HG02759 (cell line): ENCODE measurements around the gene CD3D.
"Not testable (repeated sequence)": the region's sequence is repeated elsewhere in the genome, so short reads cannot be mapped to it uniquely, and the experiment has no call there.

Experiments used
- ATAC-seq: cut with Tn5 transposase; IDR thresholded peaks from one replicate; pipeline ENCODE4 v1.9.1; 2021; ENCODE audit warnings: mild to moderate bottlenecking, moderate library complexity; ENCODE audit not compliant: unreplicated experiment

CD3D gene

GRCh38 chr11:118339281-118339961, 3.1 kb downstream of the CD3D start:
- no peak for ATAC-seq

DNA sequence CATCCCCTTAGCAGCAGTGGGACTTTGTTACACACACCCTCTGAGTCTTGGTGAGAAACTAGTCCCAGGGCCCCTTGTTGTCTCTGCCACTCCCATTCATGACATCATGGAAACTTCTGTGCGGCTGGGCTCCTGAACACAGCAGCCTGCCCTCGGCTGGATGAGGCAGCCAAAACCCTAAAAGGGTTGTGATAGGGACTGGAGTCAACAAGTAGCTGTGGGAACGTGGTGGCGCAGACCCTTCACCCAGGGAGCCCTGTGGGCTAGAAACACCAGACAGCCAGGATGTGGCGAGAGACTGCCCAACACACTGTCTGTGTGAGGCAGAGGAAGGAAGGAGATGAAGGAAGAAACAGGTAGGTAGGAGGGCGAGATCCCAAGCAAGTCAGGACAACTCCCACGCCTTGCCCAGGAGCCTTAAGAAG, 3.9 kb downstream of the CD3D start:
- no peak for ATAC-seq

- no peak for ATAC-seq
These were observed 7.8 kb downstream of the CD3D start for GRCh38 chr11:118334745-118335144.

- ATAC-seq = no peak
These were observed 13.8 kb downstream of the CD3D start for GRCh38 chr11:118328745-118329144.

DNA sequence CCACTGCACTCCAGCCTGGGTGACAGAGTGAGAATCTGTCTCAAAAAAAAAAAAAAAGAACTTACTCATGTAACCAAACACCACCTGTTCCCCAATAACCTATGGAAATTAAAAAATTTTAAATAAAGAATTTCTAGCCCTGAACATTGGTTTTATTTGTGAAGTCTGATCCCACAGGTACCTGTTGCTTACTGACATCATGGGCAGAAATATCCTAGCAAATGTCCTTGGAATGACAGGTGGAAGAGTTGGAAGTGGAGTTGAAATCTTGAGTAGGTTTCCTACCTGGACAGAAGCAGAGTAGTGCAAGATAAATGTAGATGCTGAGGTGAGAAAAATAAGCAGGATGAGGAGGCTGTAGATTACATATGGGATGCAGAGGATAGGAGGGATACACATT, 17.2 kb downstream of the CD3D start:
- no peak for ATAC-seq

GRCh38 chr11:118322721-118323120, 19.8 kb downstream of the CD3D start:
- ATAC-seq = no peak

DNA sequence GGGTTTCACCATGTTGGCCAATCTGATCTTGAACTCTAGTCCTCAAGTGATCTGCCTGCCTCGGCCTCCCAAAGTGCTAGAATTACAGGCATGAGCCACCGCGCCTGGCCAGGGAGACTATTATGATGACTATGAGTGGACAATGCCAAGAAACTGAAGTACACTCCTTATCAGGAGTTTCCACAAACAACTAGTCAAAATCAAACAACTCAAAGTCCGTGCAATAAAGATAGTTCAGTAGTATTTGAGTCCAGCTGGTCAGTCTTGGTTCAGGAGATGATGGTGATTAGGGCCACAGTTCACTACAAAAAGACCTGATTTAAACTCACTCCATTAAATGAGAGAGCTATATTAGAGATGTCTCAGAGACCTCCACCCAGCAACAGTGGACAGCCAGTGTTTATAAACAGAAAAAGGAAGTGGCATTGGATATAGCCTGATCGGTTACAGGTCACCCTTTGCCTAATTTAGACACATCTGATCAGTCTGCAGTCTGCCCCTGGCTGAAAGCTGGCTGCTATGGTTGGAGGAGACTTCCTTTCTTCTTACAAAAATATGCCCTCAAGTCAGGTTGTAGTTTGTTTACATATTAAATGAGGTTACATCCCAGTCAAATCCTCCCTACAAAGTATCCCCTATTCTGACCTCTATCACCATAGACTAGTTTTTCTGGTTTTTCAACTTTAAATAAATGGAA, 21.0 kb downstream of the CD3D start:
- ATAC-seq = no peak

DNA sequence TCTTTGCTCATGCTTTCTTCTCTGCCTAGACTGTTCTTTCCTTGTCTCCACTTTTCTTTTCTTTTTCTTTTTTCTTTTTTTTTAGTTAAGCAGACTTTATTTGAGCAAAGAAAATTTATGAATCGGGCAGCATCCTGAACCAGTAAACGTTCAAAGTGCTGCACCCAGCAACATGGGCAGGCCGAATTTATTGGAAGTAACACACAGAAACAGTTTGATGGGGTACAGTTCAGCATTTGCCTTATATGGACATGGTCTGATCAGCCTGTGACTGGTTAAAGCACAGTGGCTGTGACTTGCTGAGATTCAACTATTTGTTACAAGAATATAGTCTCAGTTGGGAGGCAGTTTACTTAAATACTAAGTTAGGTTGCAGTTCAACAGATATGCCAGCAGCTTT, 22.0 kb downstream of the CD3D start:
- no peak for ATAC-seq

DNA sequence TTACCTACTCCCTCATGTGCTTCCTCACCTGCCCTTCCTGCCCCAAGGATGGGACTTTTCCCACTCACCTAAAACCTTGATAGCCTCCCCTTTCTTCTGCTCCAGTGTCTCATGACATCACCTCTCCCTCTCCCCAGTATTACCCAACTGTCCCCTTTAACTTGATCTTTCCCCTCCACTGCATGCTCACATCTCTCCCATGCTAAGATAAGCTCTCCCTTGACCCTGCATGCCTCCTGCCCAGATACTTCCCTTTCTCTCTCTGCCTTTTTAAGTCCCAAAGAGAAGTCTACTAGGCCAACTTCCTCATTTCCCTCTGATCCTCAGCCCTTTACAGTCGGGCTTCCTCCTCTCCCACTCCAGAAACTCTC, 23.2 kb downstream of the CD3D start:
- ATAC-seq = no peak

- no peak for ATAC-seq
These were observed 23.7 kb downstream of the CD3D start for GRCh38 chr11:118318581-118319336.

GRCh38 chr11:118318124-118318523, 24.4 kb downstream of the CD3D start:
- no peak for ATAC-seq

GRCh38 chr11:118314988-118315411, 27.5 kb downstream of the CD3D start:
- no peak for ATAC-seq

DNA sequence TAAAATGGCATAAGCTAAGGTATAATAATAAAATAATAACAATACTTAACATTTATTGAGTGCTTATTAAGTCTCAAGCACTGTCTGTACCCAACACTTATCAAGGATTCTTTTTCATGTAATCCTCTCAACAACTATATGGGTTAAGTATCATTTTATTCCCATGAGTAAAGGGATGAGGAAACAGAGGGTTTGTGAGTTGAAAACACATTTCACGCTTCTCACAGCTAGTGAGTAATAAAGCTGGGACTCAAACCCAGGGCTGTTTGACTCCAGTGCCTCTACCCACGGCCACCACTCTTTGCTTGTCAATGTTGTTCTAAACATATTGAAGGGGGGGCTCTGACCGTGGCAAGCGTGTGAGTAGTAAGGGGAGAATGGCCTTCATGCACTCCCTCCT, 29.3 kb downstream of the CD3D start:
- ATAC-seq = no peak

- ATAC-seq = no peak
These were observed 30.2 kb downstream of the CD3D start for GRCh38 chr11:118312328-118312727.

GRCh38 chr11:118311518-118311917, 31.0 kb downstream of the CD3D start:
- no peak for ATAC-seq

DNA sequence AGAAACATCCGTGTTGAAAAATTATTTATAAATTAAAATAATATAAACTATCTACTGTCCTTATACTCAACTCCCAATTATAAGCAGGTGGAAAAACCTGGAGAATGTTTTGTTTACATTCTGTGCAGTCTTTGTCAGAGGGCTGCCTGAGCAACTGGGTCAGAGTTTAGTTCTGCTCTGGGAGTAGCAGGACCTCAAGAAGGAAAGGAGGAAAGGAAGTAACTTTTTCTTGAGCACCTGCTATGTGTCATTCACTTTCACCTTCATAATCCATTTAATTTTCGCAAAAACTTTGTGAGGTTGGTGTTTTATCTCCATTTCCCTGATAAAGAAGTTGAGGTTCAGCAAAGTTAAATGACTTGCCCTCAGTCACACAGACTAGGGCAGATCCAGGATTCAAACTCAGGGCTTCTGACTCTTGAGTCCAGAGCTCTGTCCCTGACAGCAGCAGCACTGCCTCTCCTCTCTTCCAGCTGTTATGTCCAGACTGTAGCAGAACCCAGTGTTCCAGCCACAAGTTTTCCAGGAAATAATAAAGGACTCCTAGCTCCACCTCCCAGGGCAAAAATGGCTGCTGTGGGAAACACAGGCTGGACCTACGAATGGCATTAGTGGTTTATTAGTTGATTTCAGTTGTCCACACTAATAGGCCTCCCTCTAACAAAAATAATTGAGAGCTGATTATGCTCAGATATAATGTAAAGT, 31.6 kb downstream of the CD3D start:
- no peak for ATAC-seq

GRCh38 chr11:118310271-118310670, 32.2 kb downstream of the CD3D start:
- no peak for ATAC-seq

DNA sequence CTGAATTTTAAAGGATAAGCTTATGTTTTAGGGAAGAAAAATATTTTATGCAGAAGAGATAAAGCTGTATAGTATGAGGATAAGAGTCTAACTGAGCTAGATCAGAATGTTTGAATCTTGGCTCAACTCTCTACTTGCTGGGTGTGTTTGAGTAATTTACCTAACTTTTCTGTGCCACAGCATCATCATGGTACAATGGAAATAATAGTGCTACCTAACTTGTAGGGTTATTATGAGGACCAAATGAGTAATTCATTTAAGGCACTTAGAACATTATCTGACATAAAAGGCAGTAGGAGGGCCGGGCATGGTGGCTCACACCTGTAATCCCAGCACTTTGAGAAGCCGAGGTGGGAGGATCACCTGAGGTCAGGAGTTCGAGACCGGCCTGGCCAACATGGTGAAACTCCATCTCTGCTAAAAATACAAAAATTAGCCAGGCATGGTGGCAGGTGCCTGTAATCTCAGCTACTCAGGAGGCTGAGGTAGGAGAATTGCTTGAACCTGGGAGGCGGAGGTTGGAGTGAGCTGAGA, 33.4 kb downstream of the CD3D start:
- not testable (repeated sequence) for ATAC-seq

- no peak for ATAC-seq
These were observed 35.9 kb downstream of the CD3D start for GRCh38 chr11:118306556-118306955.

GRCh38 chr11:118305726-118306125, 36.8 kb downstream of the CD3D start:
- no peak for ATAC-seq
